GM19397 (cell line): ENCODE data around the gene NDUFA11.
"Not testable (repeated sequence)": the region's sequence is repeated elsewhere in the genome, so short reads cannot be mapped to it uniquely, and the experiment has no call there.

ENCODE experiments used
- ATAC-seq: cut with Tn5 transposase; IDR thresholded peaks from one replicate; pipeline ENCODE4 v1.9.1; 2021; ENCODE audit warnings: mild to moderate bottlenecking, moderate library complexity; ENCODE audit not compliant: unreplicated experiment

The NDUFA11 gene

DNA sequence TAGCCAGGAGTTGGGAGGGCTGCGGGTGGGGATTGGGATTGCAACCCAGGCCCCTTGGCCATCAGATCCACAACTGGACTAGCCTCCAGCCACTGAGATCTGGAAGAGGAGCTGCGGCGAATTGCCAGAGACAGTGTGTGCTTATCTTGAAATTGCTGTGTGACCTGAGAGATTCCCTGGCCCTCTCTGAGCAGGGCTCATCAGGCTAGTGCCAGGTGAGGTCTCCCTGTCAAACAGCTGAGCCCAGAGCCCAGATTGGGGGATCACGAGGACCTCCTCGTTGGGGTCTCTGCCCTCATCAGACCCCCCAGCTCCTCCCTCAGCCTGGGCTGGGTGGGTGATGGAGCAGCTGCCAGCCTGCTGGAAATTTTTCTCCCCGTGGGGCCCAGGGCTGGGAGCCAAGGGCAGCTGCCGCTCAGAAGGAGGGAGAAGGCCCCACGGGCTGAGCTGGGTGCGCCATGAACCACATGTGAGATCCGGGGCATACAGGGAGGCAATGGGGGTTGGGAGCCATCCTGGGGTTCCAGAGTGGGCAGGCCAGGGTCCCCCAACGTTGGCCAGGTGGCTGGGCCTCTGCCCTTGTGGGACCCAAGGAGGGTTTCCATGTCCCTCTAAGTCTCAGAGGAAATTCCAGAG lies 40.4 kb downstream of the NDUFA11 start:
- no peak for ATAC-seq

DNA sequence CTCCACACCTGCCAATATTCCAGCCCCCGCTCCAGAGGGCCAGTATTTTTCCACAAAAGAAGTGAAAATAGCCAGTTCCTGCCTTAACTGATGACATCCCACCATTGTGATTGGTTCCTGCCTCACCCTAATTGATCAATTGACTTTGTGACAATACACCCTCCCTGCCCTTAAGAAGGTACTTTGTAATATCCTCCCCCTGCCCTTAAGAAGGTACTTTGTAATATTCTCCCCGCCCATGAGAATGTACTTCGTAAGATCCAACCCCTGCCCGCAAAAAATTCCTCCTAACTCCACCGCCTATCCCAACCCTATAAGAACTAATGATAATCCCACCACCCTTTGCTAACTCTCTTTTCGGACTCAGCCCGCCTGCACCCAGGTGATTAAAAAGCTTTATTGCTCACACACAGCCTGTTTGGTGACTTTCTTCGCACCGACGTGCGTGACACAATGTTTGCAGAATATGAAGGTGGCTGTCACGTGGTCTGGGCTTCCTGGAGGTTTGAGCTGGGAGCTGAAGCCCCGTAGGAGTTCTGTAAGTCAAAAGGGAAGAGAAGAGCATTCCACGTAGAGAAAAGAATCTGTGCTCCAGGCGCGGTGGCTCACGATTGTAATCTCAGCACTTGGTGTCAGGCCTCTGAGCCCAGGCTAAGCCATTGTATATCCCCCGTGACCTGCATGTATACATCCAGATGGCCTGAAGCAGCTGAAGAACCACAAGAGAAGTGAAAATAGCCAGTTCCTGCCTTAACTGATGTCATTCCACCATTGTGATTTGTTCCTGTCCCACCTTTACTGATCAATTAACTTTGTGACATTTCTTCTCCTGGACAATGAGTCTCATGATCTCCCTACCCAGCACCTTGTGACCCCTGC lies 46.1 kb downstream of the NDUFA11 start:
- ATAC-seq = no peak

DNA sequence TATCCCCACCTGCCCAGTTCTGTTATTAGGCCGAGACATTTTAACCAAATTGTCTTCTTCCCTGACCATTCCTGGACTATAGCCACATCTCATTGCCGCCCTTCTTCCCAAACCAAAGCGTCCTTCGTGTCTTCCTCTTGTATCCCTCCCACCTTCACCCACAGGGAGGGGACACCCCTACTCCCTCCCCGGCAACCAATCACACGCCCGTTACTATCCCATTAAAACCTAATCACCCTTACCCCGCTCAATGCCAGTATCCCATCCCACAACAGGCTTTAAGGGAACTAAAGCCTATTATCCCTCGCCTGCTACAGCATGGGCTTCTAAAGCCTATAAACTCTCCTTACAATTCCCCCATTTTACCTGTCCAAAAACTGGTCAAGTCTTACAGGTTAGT lies 48.4 kb downstream of the NDUFA11 start:
- ATAC-seq = not testable (repeated sequence)

DNA sequence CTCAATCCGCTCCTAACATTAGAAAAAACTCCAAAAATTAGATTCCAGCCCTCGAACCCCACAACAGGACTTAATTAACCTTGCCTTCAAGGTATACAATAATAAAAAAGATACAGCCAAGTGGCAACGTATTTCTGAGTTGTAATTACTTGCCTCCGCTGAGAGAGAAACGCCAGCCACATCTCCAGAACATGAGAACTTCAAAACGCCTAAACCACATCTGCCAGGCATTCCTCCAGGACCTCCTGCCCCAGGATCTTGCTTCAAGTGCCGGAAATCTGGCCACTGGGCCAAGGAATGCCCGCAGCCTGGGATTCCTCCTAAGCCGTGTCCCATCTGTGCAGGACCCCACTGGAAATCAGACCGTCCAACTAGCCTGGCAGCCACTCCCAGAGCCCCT lies 49.5 kb downstream of the NDUFA11 start:
- ATAC-seq = not testable (repeated sequence)

DNA sequence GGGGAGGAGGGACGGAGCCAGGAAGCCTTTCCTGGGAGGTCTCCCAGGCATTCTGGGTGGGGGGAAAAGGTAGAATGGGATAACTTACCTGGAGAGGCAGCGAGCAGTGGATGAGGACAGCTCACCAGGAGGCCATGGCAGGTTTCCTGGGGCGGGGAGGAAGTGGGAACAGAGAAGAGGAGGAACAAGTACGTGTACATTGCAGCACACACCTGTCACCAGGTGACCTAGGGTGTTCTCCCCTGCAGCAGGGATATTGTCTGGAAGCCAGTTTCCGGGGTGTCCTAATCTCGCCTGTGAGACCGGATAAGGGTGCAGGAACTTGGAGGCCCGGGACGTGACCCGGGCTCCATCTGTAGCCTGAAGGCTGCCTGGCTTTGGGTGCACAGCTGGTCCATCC lies 52.3 kb downstream of the NDUFA11 start, which contains the start of gene FUT3:
Gene FUT3 (minus strand): TSS at position 148 of the 400 bp plus-strand sequence.
- ATAC-seq = no peak

DNA sequence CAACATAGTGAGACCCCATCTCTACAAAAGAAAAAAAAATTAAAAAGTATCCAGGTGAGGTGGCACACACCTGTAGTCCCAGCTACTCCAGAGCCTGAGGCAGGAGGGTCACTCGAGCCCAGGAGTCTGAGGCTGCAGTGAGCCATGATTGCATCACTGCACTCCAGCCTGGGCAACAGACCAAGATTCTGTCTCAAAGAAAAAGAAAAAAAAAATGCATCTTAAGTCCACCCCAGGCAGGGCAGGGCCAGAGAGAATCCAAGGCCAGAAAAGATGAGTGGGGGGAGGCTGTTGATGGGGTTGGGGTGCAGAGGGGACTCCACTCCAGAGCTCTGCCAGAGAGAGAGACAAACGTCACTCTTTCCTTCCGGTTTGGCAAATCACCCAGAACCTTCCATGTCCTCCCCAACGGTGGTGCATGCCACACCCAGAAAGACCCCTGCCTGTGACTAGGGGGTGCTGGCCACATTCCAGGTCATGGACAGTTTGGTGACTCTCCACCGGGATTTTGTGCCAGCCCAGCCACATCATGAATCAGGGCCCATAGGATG lies 52.8 kb downstream of the NDUFA11 start:
- ATAC-seq = no peak

DNA sequence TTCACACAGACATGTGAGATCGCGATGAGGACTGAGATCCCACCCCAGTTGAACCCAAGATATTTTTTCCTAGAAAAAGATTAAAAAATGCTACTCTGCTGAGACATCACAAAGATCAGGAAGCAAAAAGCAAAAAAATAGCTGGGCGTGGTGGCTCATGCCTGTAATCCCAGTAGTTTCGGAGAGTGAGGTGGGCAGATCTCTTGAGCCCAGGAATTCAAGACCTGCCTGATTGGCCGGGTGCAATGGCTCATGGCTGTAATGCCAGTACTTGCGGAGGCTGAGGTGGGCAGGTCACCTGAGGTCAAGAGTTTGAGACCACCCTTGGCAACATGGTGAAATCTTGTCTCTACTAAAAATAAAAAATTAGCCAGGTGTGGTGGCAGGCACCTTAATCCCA lies 53.4 kb downstream of the NDUFA11 start:
- no peak for ATAC-seq

DNA sequence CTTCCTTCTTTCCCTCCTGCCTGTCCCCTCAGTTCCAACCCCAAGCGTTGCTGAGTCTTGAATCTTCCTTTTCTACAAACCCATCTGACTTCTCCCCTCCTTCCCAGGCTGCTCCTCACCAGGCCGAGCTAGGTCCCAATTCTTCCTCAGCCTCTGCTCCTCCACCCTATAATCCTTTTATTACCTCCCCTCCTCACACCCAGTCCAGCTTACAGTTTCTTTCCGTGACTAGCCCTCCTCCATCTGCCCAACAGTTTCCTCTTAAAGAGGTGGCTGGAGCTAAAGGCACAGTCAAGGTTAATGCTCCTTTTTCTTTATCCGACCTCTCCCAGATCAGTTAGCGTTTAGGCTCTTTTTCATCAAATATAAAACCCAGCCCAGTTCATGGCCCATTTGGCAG lies 55.0 kb downstream of the NDUFA11 start:
- ATAC-seq = not testable (repeated sequence)

DNA sequence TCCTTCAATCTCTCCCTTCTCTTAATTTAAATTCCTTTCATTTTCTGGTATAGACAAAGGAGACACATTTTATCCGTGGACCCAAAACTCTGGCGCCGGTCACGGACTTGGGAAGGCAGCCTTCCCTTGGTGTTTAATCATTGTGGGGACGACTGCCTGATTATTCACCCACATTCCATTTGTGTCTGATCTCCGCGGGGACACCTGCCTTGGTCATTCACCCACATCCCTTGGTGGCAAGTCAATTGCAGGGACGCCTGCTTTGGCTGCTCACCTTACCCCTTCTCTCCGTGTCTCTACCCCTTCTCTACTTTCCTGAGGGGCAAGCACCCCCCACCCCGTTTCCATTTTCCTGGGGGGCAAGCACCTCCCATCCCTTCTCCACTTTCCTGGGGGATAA lies 55.7 kb downstream of the NDUFA11 start:
- ATAC-seq = not testable (repeated sequence)
